GM12878 (cell line): Measurements from ENCODE around the gene GRXCR1. TPM values are rescaled to one million over a fixed set of nuclear protein-coding genes. Genes with fewer than 3 reads are reported as not detected.

Source experiments
- ATAC-seq: fragments of 200-7000 bp; cut with Tn5 transposase; 3 replicates; pipeline ENCODE4 v1.9.1; 2020; ENCODE audit warnings: mild to moderate bottlenecking, moderate library complexity
- BruUV-seq: library from RNA; stranded (reverse); fragments of 400-500 nt; replicated peaks from 2 replicates; lab custom pipeline; 2021; lab: Mats Ljungman, UMichigan
- CTCF ChIA-PET: fragments of 300-600 bp; sonication (Branson Sonifier 250); formaldehyde crosslinking; extraction: SDS; loops from one replicate; lab custom pipeline; 2021; ENCODE audit warnings: inconsistent platforms; lab: Yijun Ruan, JAX
- POLR2A ChIA-PET: fragments of 350-600 bp; formaldehyde crosslinking; extraction: SDS; loops from one replicate; lab custom pipeline; 2021; ENCODE audit warnings: inconsistent platforms; lab: Charles Lee
- RAD21 ChIA-PET: fragments of 300-600 bp; sonication (Branson Sonifier 250); formaldehyde crosslinking; loops from one replicate; lab custom pipeline; 2023; ENCODE audit warnings: antibody characterized with exemption; ENCODE audit not compliant: unreplicated experiment; lab: Charles Lee
- SMC1A ChIA-PET: fragments of 300-600 bp; sonication (Branson Sonifier 250); formaldehyde crosslinking; loops from one replicate; lab custom pipeline; 2023; ENCODE audit not compliant: unreplicated experiment, uncharacterized antibody; lab: Charles Lee
- DNase-seq: peaks from one replicate; pipeline ENCODE4 v3.0.0-alpha.2; 2011; ENCODE audit warnings: low read depth, low spot score
- FAIRE-seq: peaks from 3 replicates; lab custom pipeline; 2011; peaks lifted over from hg19 to GRCh38; lab: Jason Lieb, UNC
- H2AFZ ChIP-seq: 2 replicates; pipeline ENCODE4 v1.6.0; 2011; ENCODE audit warnings: low read depth, low read length, control low read depth; ENCODE audit not compliant: control insufficient read depth
- H3K27ac ChIP-seq: 2 replicates; pipeline ENCODE4 v1.5.1; 2011; ENCODE audit warnings: control low read depth; ENCODE audit not compliant: control insufficient read depth, insufficient read depth
- H3K27me3 ChIP-seq, 2 experiments: replicated peaks in 1 of 2; 2 replicates each; pipeline versions ENCODE4 v1.6.0 to v1.6.1; 2011; ENCODE audit warnings: low read length in 1 of 2; ENCODE audit not compliant: control insufficient read depth in 2 of 2, insufficient read depth in 2 of 2
- H3K36me3 ChIP-seq, 2 experiments: 2 replicates each; pipeline ENCODE4 v1.5.1; 2011; ENCODE audit warnings: low read length in 1 of 2; ENCODE audit not compliant: control insufficient read depth in 2 of 2, insufficient read depth in 2 of 2
- H3K4me1 ChIP-seq: 2 replicates; pipeline ENCODE4 v1.6.1; 2011; ENCODE audit warnings: mild to moderate bottlenecking, low read length, moderate library complexity, mixed read lengths; ENCODE audit not compliant: control insufficient read depth, insufficient read depth
- H3K4me2 ChIP-seq: 2 replicates; pipeline ENCODE4 v1.6.0; 2011; ENCODE audit warnings: control low read depth; ENCODE audit not compliant: control insufficient read depth, insufficient read depth
- H3K4me3 ChIP-seq: fragments of 200-600 bp; sonication (generic); 2 replicates; pipeline ENCODE4 v1.5.1; 2016
- H3K79me2 ChIP-seq: 2 replicates; pipeline ENCODE4 v1.6.0; 2011; ENCODE audit warnings: low read length; ENCODE audit not compliant: control insufficient read depth, insufficient read depth
- H3K9ac ChIP-seq: 2 replicates; pipeline ENCODE4 v1.8.0; 2011; ENCODE audit warnings: low read length, control low read depth, mixed read lengths; ENCODE audit not compliant: control insufficient read depth, insufficient read depth
- H3K9me3 ChIP-seq: replicated peaks from 3 replicates; pipeline ENCODE4 v1.5.1; 2011; ENCODE audit warnings: mild to moderate bottlenecking, low read length; ENCODE audit not compliant: control insufficient read depth, insufficient read depth
- H4K20me1 ChIP-seq: 2 replicates; pipeline ENCODE4 v1.6.0; 2011; ENCODE audit not compliant: control insufficient read depth, insufficient read depth
- BACH1 ChIP-seq: fragments of 450-650 bp; IDR thresholded peaks from 2 replicates; pipeline ENCODE4 v1.6.1; 2017; ENCODE audit warnings: mild to moderate bottlenecking, borderline replicate concordance
- CBFB ChIP-seq: IDR thresholded peaks from 2 replicates; pipeline ENCODE4 v1.6.1; 2016; ENCODE audit warnings: antibody characterized with exemption, low read depth
- GATAD2B ChIP-seq: fragments of 450-650 bp; conservative IDR thresholded peaks from 2 replicates; pipeline ENCODE4 v1.6.1; 2017; ENCODE audit warnings: low read depth, mild to moderate bottlenecking, moderate library complexity
- HCFC1 ChIP-seq: fragments of 150-350 bp; IDR thresholded peaks from 2 replicates; pipeline ENCODE4 v1.6.1; 2014; ENCODE audit warnings: low read length
- KAT2A ChIP-seq: conservative IDR thresholded peaks from 2 replicates; pipeline ENCODE4 v1.6.1; 2011; ENCODE audit warnings: low read depth, low read length; ENCODE audit not compliant: control insufficient read depth
- NBN ChIP-seq: fragments of 450-650 bp; IDR thresholded peaks from 2 replicates; pipeline ENCODE4 v1.6.1; 2016
- PBX3 ChIP-seq: IDR thresholded peaks from 2 replicates; pipeline ENCODE4 v1.6.1; 2011; ENCODE audit warnings: mild to moderate bottlenecking, low read depth, low read length, moderate library complexity; ENCODE audit not compliant: insufficient replicate concordance
- POLR2AphosphoS5 ChIP-seq: IDR thresholded peaks from 2 replicates; pipeline ENCODE4 v1.6.1; 2011; ENCODE audit warnings: mild to moderate bottlenecking, low read length, inconsistent platforms
- SIX5 ChIP-seq: IDR thresholded peaks from 2 replicates; pipeline ENCODE4 v1.6.1; 2011; ENCODE audit warnings: mild to moderate bottlenecking, low read depth, low read length, moderate library complexity; ENCODE audit not compliant: severe bottlenecking
- SMAD1 ChIP-seq: fragments of 450-650 bp; IDR thresholded peaks from 2 replicates; pipeline ENCODE4 v1.6.1; 2018; ENCODE audit warnings: mild to moderate bottlenecking, low read depth; ENCODE audit not compliant: partially characterized antibody
- TBL1XR1 ChIP-seq: IDR thresholded peaks from 2 replicates; pipeline ENCODE4 v1.6.1; 2012; ENCODE audit warnings: low read depth, low read length, improper control_type of control experiment
- ZZZ3 ChIP-seq: IDR thresholded peaks from 2 replicates; pipeline ENCODE4 v1.6.1; 2011; ENCODE audit warnings: low read depth; ENCODE audit not compliant: control insufficient read depth, insufficient read length
- WGBS: methylation state at CpG from one replicate; pipeline ENCODE4 v1.1.6; 2016; ENCODE audit warnings: low lambda C conversion rate; ENCODE audit not compliant: insufficient replicate concordance, insufficient coverage; ENCODE audit errors: missing lambda C conversion rate; 5-methylcytosine and 5-hydroxymethylcytosine counted together
- in situ Hi-C: fragments of 300-500 bp; cut with MboI; formaldehyde crosslinking; loops from 9 replicates; pipeline ENCODE4 v1.14.3; 2018; ENCODE audit warnings: mixed read lengths
- intact Hi-C: fragments of 100-400 bp; cut with micrococcal nuclease; formaldehyde crosslinking; loops from one replicate; pipeline ENCODE4 v1.14.2; 2022; ENCODE audit not compliant: unreplicated experiment
- polyA plus RNA-seq, 11 experiments: library from polyadenylated mRNA; depleted of rRNA in 4 of 11; unstranded in 6 of 11; stranded (reverse) in 5 of 11; fragments of >200 nt; fragmentation: Nextera tagmentation in 4 of 11; fragmentation: Illumina TruSeq in 1 of 11; extraction: Ambion mirVana in 4 of 11; extraction: Trizol in 1 of 11; gene quantifications; 1 replicate in 1 of 11; 2 replicates in 10 of 11; pipeline versions ENCODE4 v1.2.1 to v1.2.3, GENCODE V29; 2011 to 2016; ENCODE audit warnings: inconsistent platforms in 2 of 11, missing spikeins in 2 of 11, low read depth in 1 of 11
- total RNA-seq, 4 experiments: library from RNA; depleted of rRNA in 3 of 4; stranded (reverse); fragments of >200 nt in 3 of 4; fragmentation: Illumina TruSeq in 1 of 4; extraction: Trizol in 1 of 4; gene quantifications; 2 replicates each; pipeline versions ENCODE4 v1.2.1 to v1.2.3, GENCODE V29; 2013 to 2021
- TF ChIP-seq, protein P1 (sequence below): IDR thresholded peaks from 2 replicates; pipeline ENCODE4 v1.6.1; 2011; ENCODE audit warnings: low read depth, low read length, improper control_type of control experiment, borderline replicate concordance
- TF ChIP-seq, protein P2 (sequence below): IDR thresholded peaks from 2 replicates; pipeline ENCODE4 v1.6.1; 2012; ENCODE audit warnings: low read length, inconsistent platforms

Gene GRXCR1
- total and polyA plus RNA-seq, 10 of the 15 experiments (the other 5 are each of a cell fraction or from before 2014, with no cell fraction given) = not detected

DNA sequence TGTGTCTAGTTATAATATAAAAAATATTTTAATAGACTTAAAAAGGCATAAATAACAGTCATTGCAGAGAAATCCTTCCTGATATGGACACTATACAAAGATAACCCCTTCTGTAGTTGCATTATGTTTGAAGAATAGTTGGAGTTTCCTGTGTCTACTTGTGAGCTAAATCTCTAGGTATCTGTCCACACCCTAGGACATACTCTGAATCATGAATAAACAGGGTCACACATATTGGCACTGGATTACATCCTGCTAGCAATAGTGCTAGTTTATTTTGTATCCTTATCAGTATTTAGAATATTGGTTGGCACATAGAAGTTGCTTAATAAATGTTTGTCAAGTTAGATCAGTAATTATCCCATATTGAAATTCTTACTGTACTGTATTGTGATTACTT is 173.9 kb downstream of the GRXCR1 start:
- Histone ChIP-seq H3K9me3 (no peaks in the 10 kb centered on the region), H3K4me2 (no peak overlapping the region), H3K79me2 (no peaks in the 10 kb centered on the region), H4K20me1 (no peaks in the 10 kb centered on the region), H3K27ac (no peak overlapping the region), H3K36me3 (no peaks in the 10 kb centered on the region), H3K9ac (no peak overlapping the region), H3K27me3 (no peaks in the 10 kb centered on the region), H3K4me1 (no peaks in the 10 kb centered on the region), H3K4me3 (no peak overlapping the region), H2AFZ (no peak overlapping the region)
- ATAC-seq (no peak), DNase-seq (no peak), FAIRE-seq (no peak)
- CTCF ChIA-PET = interaction anchor here (0.7 kb wide), 1 partner anchor 16 kb away, joined by 4 read pairs; no protein-coding TSS in a partner anchor
- RAD21 ChIA-PET = no interaction called here
- TF ChIP-seq BACH1 = no peak
- in situ Hi-C loops (no loop called here), intact Hi-C loops (no loop called here)
- BruUV-seq = no TSS peak
- SMC1A ChIA-PET = no interaction called here
- POLR2A ChIA-PET = no interaction called here

DNA sequence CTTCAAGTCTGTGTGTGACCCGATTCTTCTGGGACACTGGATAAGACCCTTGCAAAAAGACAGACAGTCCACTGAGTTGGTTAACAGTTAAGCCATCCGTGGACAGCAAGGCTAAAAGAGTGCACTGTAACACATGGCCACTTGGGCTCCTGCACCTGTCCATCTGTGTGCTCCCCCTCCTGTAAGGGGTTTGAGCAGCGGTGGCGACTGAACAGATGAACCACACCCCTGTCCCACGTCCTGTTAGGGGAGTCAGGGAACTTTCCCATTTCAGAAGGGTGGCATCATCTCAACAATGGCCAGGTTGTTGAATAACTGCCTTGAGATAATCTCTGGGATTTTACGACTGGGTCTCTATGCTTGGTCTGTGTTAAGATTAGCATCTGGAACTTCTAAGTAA is 178.6 kb downstream of the GRXCR1 start:
- DNase-seq = no peak
- no peak overlapping the region for H3K9ac ChIP-seq
- in situ Hi-C loops = no loop called here
- RAD21 ChIA-PET = no interaction called here
- no peak overlapping the region for H3K4me2 ChIP-seq
- SMC1A ChIA-PET = no interaction called here
- no peaks in the 10 kb centered on the region for H3K27me3 ChIP-seq
- FAIRE-seq = no peak
- no peaks in the 10 kb centered on the region for H4K20me1 ChIP-seq
- TF ChIP-seq NBN = no peak
- TF ChIP-seq POLR2AphosphoS5 = no peak
- TF ChIP-seq ZZZ3 = no peak
- TF ChIP-seq CBFB = no peak
- no peak for TF ChIP-seq HCFC1
- TF ChIP-seq, protein P1, sequence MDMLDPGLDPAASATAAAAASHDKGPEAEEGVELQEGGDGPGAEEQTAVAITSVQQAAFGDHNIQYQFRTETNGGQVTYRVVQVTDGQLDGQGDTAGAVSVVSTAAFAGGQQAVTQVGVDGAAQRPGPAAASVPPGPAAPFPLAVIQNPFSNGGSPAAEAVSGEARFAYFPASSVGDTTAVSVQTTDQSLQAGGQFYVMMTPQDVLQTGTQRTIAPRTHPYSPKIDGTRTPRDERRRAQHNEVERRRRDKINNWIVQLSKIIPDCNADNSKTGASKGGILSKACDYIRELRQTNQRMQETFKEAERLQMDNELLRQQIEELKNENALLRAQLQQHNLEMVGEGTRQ = no peak
- TF ChIP-seq GATAD2B = no peak
- TF ChIP-seq, protein P2, sequence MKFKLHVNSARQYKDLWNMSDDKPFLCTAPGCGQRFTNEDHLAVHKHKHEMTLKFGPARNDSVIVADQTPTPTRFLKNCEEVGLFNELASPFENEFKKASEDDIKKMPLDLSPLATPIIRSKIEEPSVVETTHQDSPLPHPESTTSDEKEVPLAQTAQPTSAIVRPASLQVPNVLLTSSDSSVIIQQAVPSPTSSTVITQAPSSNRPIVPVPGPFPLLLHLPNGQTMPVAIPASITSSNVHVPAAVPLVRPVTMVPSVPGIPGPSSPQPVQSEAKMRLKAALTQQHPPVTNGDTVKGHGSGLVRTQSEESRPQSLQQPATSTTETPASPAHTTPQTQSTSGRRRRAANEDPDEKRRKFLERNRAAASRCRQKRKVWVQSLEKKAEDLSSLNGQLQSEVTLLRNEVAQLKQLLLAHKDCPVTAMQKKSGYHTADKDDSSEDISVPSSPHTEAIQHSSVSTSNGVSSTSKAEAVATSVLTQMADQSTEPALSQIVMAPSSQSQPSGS = no peak
- no peak for TF ChIP-seq PBX3
- no peak for TF ChIP-seq SMAD1
- no peak for TF ChIP-seq TBL1XR1
- no peak for TF ChIP-seq SIX5
- TF ChIP-seq KAT2A = no peak
- no peak overlapping the region for H3K27ac ChIP-seq
- no peaks in the 10 kb centered on the region for H3K4me1 ChIP-seq
- H3K79me2 ChIP-seq = no peaks in the 10 kb centered on the region
- intact Hi-C loops = no loop called here
- H2AFZ ChIP-seq = no peak overlapping the region
- no TSS peak for BruUV-seq
- no peak for ATAC-seq
- 18% methylated on average over 6 of the region's 6 CpGs for WGBS
- CTCF ChIA-PET = interaction anchor here (1.6 kb wide), 1 partner anchor 8 kb away, joined by 7 read pairs; no protein-coding TSS in a partner anchor
- H3K36me3 ChIP-seq = no peaks in the 10 kb centered on the region
- POLR2A ChIA-PET = no interaction called here
- no peak overlapping the region for H3K4me3 ChIP-seq
- H3K9me3 ChIP-seq = no peaks in the 10 kb centered on the region
